Measurements from ENCODE around the gene PIP4K2B. TPM values are rescaled to one million over a fixed set of nuclear protein-coding genes. Genes with fewer than 3 reads are reported as not detected.
A peak's percentile ranks its signal among the peaks of the same experiment; 100 is the strongest.

The PIP4K2B gene
- total and polyA plus RNA-seq, 4 donors = 66.1 to 198 (median 137) TPM

Small RNAs within 50 kb of the gene (small RNA-seq; reads per million reads assigned to genes)
- gene MIR4726 (ENCODE audit: low replicate concordance) (not detected), gene MIR4727 (ENCODE audit: low replicate concordance) (not detected), gene RNA5SP440 (ENCODE audit: low replicate concordance) (0.57 reads per million, percentile 62 among the genes with 10 or more reads in this experiment), gene RNU6-866P (ENCODE audit: low replicate concordance) (not detected)

Other genes starting within 250 kb of the PIP4K2B start
- 10 to 100 TPM; 16.0 to 20.0 TPM for gene SRCIN1, start 193.6 kb downstream of the PIP4K2B start, total RNA-seq
- 10 to 100 TPM; 68.2 to 79.4 TPM for gene SRCIN1, start 193.6 kb downstream of the PIP4K2B start, polyA plus RNA-seq (ENCODE audit: insufficient read length in 2 of 2)
- 1 to 10 TPM in 1 of 2 donors, under 1 TPM in 1; 0.50 to 1.7 TPM for gene EPOP, start 124.6 kb downstream of the PIP4K2B start, total RNA-seq
- 1 to 10 TPM; 2.0 to 2.3 TPM for gene EPOP, start 124.6 kb downstream of the PIP4K2B start, polyA plus RNA-seq (ENCODE audit: insufficient read length in 2 of 2)
- gene MLLT6, start 94.3 kb downstream of the PIP4K2B start, total RNA-seq = 10 to 100 TPM; 18.4 to 60.9 TPM
- gene MLLT6, start 94.3 kb downstream of the PIP4K2B start, polyA plus RNA-seq (ENCODE audit: insufficient read length in 2 of 2) = 10 to 100 TPM; 62.7 to 94.1 TPM
- gene CISD3, start 69.2 kb downstream of the PIP4K2B start, total RNA-seq = 1 to 10 TPM; 2.1 to 5.1 TPM
- 10 to 100 TPM; 18.5 to 18.6 TPM for gene CISD3, start 69.2 kb downstream of the PIP4K2B start, polyA plus RNA-seq (ENCODE audit: insufficient read length in 2 of 2)
- gene PCGF2, start 51.2 kb downstream of the PIP4K2B start, total RNA-seq = 10 to 100 TPM in 1 of 2 donors, 1 to 10 TPM in 1; 9.1 to 29.1 TPM
- gene PCGF2, start 51.2 kb downstream of the PIP4K2B start, polyA plus RNA-seq (ENCODE audit: insufficient read length in 2 of 2) = 100 to 1,000 TPM in 1 of 2 donors, 10 to 100 TPM in 1; 93.1 to 110 TPM
- gene PSMB3, start 46.8 kb downstream of the PIP4K2B start, total RNA-seq = 100 to 1,000 TPM; 149 to 241 TPM
- 100 to 1,000 TPM; 120 to 123 TPM for gene PSMB3, start 46.8 kb downstream of the PIP4K2B start, polyA plus RNA-seq (ENCODE audit: insufficient read length in 2 of 2)
- gene CWC25, start 25.8 kb upstream of the PIP4K2B start, total RNA-seq = 10 to 100 TPM in 1 of 2 donors, 1 to 10 TPM in 1; 8.2 to 15.2 TPM
- gene CWC25, start 25.8 kb upstream of the PIP4K2B start, polyA plus RNA-seq (ENCODE audit: insufficient read length in 2 of 2) = 10 to 100 TPM; 17.6 to 21.2 TPM
- gene RPL23, start 54.2 kb upstream of the PIP4K2B start, total RNA-seq = 1,000 to 10,000 TPM; 1,083 to 2,232 TPM
- 1,000 to 10,000 TPM; 1,171 to 1,254 TPM for gene RPL23, start 54.2 kb upstream of the PIP4K2B start, polyA plus RNA-seq (ENCODE audit: insufficient read length in 2 of 2)
- 10 to 100 TPM; 41.2 to 65.7 TPM for gene LASP1, start 70.5 kb upstream of the PIP4K2B start, total RNA-seq
- gene LASP1, start 70.5 kb upstream of the PIP4K2B start, polyA plus RNA-seq (ENCODE audit: insufficient read length in 2 of 2) = 100 to 1,000 TPM; 122 to 125 TPM
- gene FBXO47, start 167.8 kb upstream of the PIP4K2B start, total RNA-seq = not detected
- gene FBXO47, start 167.8 kb upstream of the PIP4K2B start, polyA plus RNA-seq (ENCODE audit: insufficient read length in 2 of 2) = not detected

Data from spinal cord (tissue), 4 donors.